B cell (primary cell): ENCODE data around the gene ENO2. TPM values are rescaled to one million over a fixed set of nuclear protein-coding genes. Genes with fewer than 3 reads are reported as not detected.

Experiments used
- ATAC-seq: fragments of 200-7000 bp; cut with Tn5 transposase; one replicate; pipeline ENCODE4 v1.10.0; 2021; ENCODE audit warnings: low read depth, mild to moderate bottlenecking, moderate number of reproducible peaks, moderate library complexity
- CTCF ChIA-PET: fragments of 350-600 bp; sonication (Branson Sonifier 250); formaldehyde crosslinking; loops from one replicate; lab custom pipeline; 2021; ENCODE audit warnings: antibody characterized with exemption, inconsistent platforms; lab: Charles Lee
- POLR2A ChIA-PET: fragments of 350-600 bp; sonication (Branson Sonifier 250); formaldehyde crosslinking; loops from one replicate; lab custom pipeline; 2021; ENCODE audit warnings: antibody characterized with exemption; lab: Charles Lee
- DNase-seq: peaks from one replicate; pipeline ENCODE4 v3.0.0; 2013
- H2AFZ ChIP-seq: 2 replicates; pipeline ENCODE4 v1.6.1; 2012; ENCODE audit warnings: mild to moderate bottlenecking, low read depth, low read length; ENCODE audit not compliant: insufficient read depth, poor library complexity, severe bottlenecking
- H3K27ac ChIP-seq, 2 donors: 1 replicate in 1 of 2; 2 replicates in 1 of 2; pipeline ENCODE4 v1.5.1; 2012 to 2013; ENCODE audit warnings: low read length in 2 of 2, mild to moderate bottlenecking in 2 of 2, moderate library complexity in 1 of 2
- H3K27me3 ChIP-seq, 4 experiments: fragments of 200-600 bp in 1 of 4; sonication (generic) in 1 of 4; replicated peaks in 1 of 4; 1 replicate in 2 of 4; 2 replicates in 2 of 4; pipeline versions ENCODE4 v1.6.1 to v1.7.0; 2013 to 2016; ENCODE audit warnings: low read length in 3 of 4, mild to moderate bottlenecking in 2 of 4, mixed read lengths in 1 of 4, moderate library complexity in 1 of 4; ENCODE audit not compliant: insufficient read depth in 4 of 4, control insufficient read depth in 3 of 4; ENCODE audit errors: control extremely low read depth in 1 of 4
- H3K36me3 ChIP-seq, 2 experiments: replicated peaks in 1 of 2; 1 replicate in 1 of 2; 2 replicates in 1 of 2; pipeline versions ENCODE4 v1.6.1 to v1.7.1; 2013; ENCODE audit warnings: low read length in 1 of 2; ENCODE audit not compliant: insufficient read depth in 2 of 2, control insufficient read depth in 1 of 2; ENCODE audit errors: control extremely low read depth in 1 of 2, extremely low read depth in 1 of 2
- H3K4me1 ChIP-seq, 2 donors: fragments of 200-600 bp in 1 of 2; sonication (generic) in 1 of 2; 1 replicate in 1 of 2; 2 replicates in 1 of 2; pipeline versions ENCODE4 v1.5.1 to v1.6.1; 2013 to 2017; ENCODE audit warnings: low read length in 2 of 2; ENCODE audit not compliant: control insufficient read depth in 2 of 2, insufficient read depth in 2 of 2
- H3K4me2 ChIP-seq: replicated peaks from 2 replicates; pipeline ENCODE3; 2012; ENCODE audit warnings: mild to moderate bottlenecking, low read depth, low read length; ENCODE audit not compliant: poor library complexity, severe bottlenecking
- H3K4me3 ChIP-seq, 5 experiments: fragments of 200-600 bp in 1 of 5; sonication (generic) in 1 of 5; 1 replicate in 3 of 5; 2 replicates in 2 of 5; pipeline versions ENCODE4 v1.5.1 to v1.7.0; 2011 to 2016; ENCODE audit warnings: low read length in 4 of 5, mild to moderate bottlenecking in 4 of 5, low read depth in 2 of 5, control low read depth in 1 of 5, moderate library complexity in 1 of 5; ENCODE audit not compliant: insufficient read depth in 1 of 5; ENCODE audit errors: control extremely low read depth in 1 of 5, extremely low read depth in 1 of 5
- H3K79me2 ChIP-seq: fragments of 200-600 bp; sonication (generic); one replicate; pipeline ENCODE4 v1.6.0; 2016; ENCODE audit warnings: low read length; ENCODE audit not compliant: control insufficient read depth, insufficient read depth
- H3K9ac ChIP-seq: fragments of 200-600 bp; sonication (generic); 2 replicates; pipeline ENCODE4 v1.6.1; 2017; ENCODE audit warnings: mild to moderate bottlenecking, low read length, moderate library complexity
- H3K9me3 ChIP-seq, 3 donors: one replicate each; pipeline versions ENCODE4 v1.6.1 to v1.7.1; 2013; ENCODE audit warnings: low read length in 2 of 3; ENCODE audit not compliant: control insufficient read depth in 2 of 3, insufficient read depth in 1 of 3; ENCODE audit errors: control extremely low read depth in 1 of 3
- H4K20me1 ChIP-seq: 2 replicates; pipeline ENCODE4 v1.6.0; 2012; ENCODE audit warnings: mild to moderate bottlenecking, low read length; ENCODE audit not compliant: insufficient read depth, control insufficient read depth, poor library complexity, severe bottlenecking
- H3K27ac Mint-ChIP-seq: one replicate; pipeline ENCODE4 v1.8.0; 2021; ENCODE audit warnings: mixed read lengths
- H3K27me3 Mint-ChIP-seq: one replicate; pipeline ENCODE4 v1.8.0; 2021; ENCODE audit warnings: mixed read lengths
- H3K4me1 Mint-ChIP-seq: one replicate; pipeline ENCODE4 v1.8.0; 2021; ENCODE audit warnings: mixed read lengths
- H3K4me3 Mint-ChIP-seq: one replicate; pipeline ENCODE4 v1.8.0; 2021; ENCODE audit warnings: mixed read lengths
- H3K9me3 Mint-ChIP-seq: one replicate; pipeline ENCODE4 v1.8.0; 2022; ENCODE audit warnings: mixed read lengths; ENCODE audit not compliant: insufficient read depth
- CTCF ChIP-seq: fragments of 200-600 bp; IDR thresholded peaks from one replicate; pipeline ENCODE4 v1.8.0; 2022; ENCODE audit warnings: antibody characterized with exemption, mild to moderate bottlenecking
- EZH2 ChIP-seq: IDR thresholded peaks from 2 replicates; pipeline ENCODE4 v1.6.1; 2012; ENCODE audit warnings: borderline replicate concordance, low read depth, mild to moderate bottlenecking, moderate library complexity, low read length; ENCODE audit not compliant: insufficient read depth, poor library complexity, severe bottlenecking
- WGBS: methylation state at CpG from one replicate; pipeline ENCODE4 v1.1.5; 2013; ENCODE audit warnings: missing lambda C conversion rate; ENCODE audit not compliant: insufficient coverage; 5-methylcytosine and 5-hydroxymethylcytosine counted together
- intact Hi-C: fragments of 100-400 bp; cut with micrococcal nuclease; formaldehyde crosslinking; loops from one replicate; pipeline ENCODE4 v1.10.0; 2022
- polyA plus RNA-seq: library from polyadenylated mRNA; depleted of rRNA; stranded (reverse); fragments of >200 nt; gene quantifications from 2 replicates; pipeline ENCODE4 v1.2.3, GENCODE V29; 2012
- total RNA-seq, 2 donors: library from RNA; stranded (reverse); fragments of 120-200 nt in 1 of 2; gene quantifications; 1 replicate in 1 of 2; 2 replicates in 1 of 2; pipeline versions ENCODE4 v1.2.3 to v1.2.4, GENCODE V29; 2013 to 2022

The ENO2 gene
- total and polyA plus RNA-seq, 2 donors (not counting 1 experiment from before 2014, with no cell fraction given), result 42.5 to 55.3 TPM

GRCh38 chr12:6966351-6966750 lies 52.0 kb downstream of the ENO2 start:
- Histone ChIP-seq H2AFZ (no peak overlapping the region), H3K79me2 (peaks cover 39% of the 10 kb centered on the region), H3K27ac (no peak overlapping the region), H3K4me1 (peaks cover 47 to 60% of the 10 kb centered on the region in 2 donors), H3K9ac (no peak overlapping the region), H3K4me2 (no peak overlapping the region), H4K20me1 (peaks cover 14% of the 10 kb centered on the region), H3K36me3 (peaks cover 0 to 49% of the 10 kb centered on the region in 2 experiments), H3K9me3 (no peaks in the 10 kb centered on the region), H3K27me3 (no peaks in the 10 kb centered on the region), H3K4me3 (no peak overlapping the region)
- ChIA-PET CTCF (interaction anchor here (0.7 to 13.5 kb wide), 6 partner anchors 10 to 143 kb away, joined by 3 to 944 read pairs (median 60); partner anchors contain the start of genes C12orf57, C1RL, PTPN6 and RNU7-1), POLR2A (interaction anchor here (18.2 kb wide), 1 partner anchor 22 kb away, joined by 662 read pairs; the partner anchor contains the start of genes C12orf57, PTPN6 and RNU7-1)
- TF ChIP-seq CTCF (no peak), EZH2 (no peak)
- Mint-ChIP-seq H3K4me3 (no peak overlapping the region), H3K4me1 (peaks cover 59% of the 10 kb centered on the region), H3K27me3 (no peaks in the 10 kb centered on the region), H3K9me3 (no peaks in the 10 kb centered on the region), H3K27ac (no peak overlapping the region)
- 91% methylated on average over 5 of the region's 7 CpGs for WGBS
- DNase-seq (no peak), ATAC-seq (no peak)
- intact Hi-C loops, result no loop called here

GRCh38 chr12:6967651-6968100 lies 53.3 kb downstream of the ENO2 start:
- TF ChIP-seq CTCF, result no peak
- no peak for TF ChIP-seq EZH2
- no peak overlapping the region for H3K4me2 ChIP-seq
- H4K20me1 ChIP-seq, result peaks cover 14% of the 10 kb centered on the region
- no peaks in the 10 kb centered on the region for H3K9me3 ChIP-seq
- peaks cover 52% of the 10 kb centered on the region for H3K79me2 ChIP-seq
- no peaks in the 10 kb centered on the region for H3K27me3 ChIP-seq
- H3K36me3 ChIP-seq, result peaks cover 0 to 42% of the 10 kb centered on the region in 2 experiments
- no peak overlapping the region for H2AFZ ChIP-seq
- no peaks in the 10 kb centered on the region for H3K27me3 Mint-ChIP-seq
- H3K9me3 Mint-ChIP-seq, result no peaks in the 10 kb centered on the region
- H3K4me1 ChIP-seq, result peaks cover 40 to 53% of the 10 kb centered on the region in 2 donors
- ChIA-PET CTCF (interaction anchor here (0.8 to 3.0 kb wide), 12 partner anchors 9 to 122 kb away, joined by 3 to 68 read pairs (median 5); partner anchors contain the start of genes C12orf57, PTPN6, RNU7-1 and SPSB2), POLR2A (interaction anchor here (1.8 to 3.0 kb wide), 2 partner anchors 24 to 95 kb away, joined by 3 to 23 read pairs; partner anchors contain the start of genes C12orf57, RNU7-1 and SPSB2)
- H3K4me3 Mint-ChIP-seq, result no peak overlapping the region
- peaks cover 59% of the 10 kb centered on the region for H3K4me1 Mint-ChIP-seq
- DNase-seq, result no peak
- no peak overlapping the region for H3K4me3 ChIP-seq
- ATAC-seq, result no peak
- WGBS, result 90% methylated on average over 5 of the region's 10 CpGs
- no peak overlapping the region for H3K27ac Mint-ChIP-seq
- H3K9ac ChIP-seq, result no peak overlapping the region
- H3K27ac ChIP-seq, result no peak overlapping the region
- intact Hi-C loops, result no loop called here
